Renal cortical epithelial cell (primary cell): ENCODE results near the gene PLVAP. TPM values are rescaled to one million over a fixed set of nuclear protein-coding genes. Genes with fewer than 3 reads are reported as not detected.

Experiments
- DNase-seq: peaks from one replicate; pipeline ENCODE4 v3.0.0-alpha.2; 2011; ENCODE audit warnings: low read depth
- total RNA-seq: library from RNA; depleted of rRNA; stranded (reverse); fragments of >200 nt; gene quantifications from 2 replicates; pipeline ENCODE4 v1.2.3, GENCODE V29; 2014

PLVAP gene, protein sequence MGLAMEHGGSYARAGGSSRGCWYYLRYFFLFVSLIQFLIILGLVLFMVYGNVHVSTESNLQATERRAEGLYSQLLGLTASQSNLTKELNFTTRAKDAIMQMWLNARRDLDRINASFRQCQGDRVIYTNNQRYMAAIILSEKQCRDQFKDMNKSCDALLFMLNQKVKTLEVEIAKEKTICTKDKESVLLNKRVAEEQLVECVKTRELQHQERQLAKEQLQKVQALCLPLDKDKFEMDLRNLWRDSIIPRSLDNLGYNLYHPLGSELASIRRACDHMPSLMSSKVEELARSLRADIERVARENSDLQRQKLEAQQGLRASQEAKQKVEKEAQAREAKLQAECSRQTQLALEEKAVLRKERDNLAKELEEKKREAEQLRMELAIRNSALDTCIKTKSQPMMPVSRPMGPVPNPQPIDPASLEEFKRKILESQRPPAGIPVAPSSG
- total RNA-seq, result 0.10 and 0.52 TPM in 2 replicates

DNA sequence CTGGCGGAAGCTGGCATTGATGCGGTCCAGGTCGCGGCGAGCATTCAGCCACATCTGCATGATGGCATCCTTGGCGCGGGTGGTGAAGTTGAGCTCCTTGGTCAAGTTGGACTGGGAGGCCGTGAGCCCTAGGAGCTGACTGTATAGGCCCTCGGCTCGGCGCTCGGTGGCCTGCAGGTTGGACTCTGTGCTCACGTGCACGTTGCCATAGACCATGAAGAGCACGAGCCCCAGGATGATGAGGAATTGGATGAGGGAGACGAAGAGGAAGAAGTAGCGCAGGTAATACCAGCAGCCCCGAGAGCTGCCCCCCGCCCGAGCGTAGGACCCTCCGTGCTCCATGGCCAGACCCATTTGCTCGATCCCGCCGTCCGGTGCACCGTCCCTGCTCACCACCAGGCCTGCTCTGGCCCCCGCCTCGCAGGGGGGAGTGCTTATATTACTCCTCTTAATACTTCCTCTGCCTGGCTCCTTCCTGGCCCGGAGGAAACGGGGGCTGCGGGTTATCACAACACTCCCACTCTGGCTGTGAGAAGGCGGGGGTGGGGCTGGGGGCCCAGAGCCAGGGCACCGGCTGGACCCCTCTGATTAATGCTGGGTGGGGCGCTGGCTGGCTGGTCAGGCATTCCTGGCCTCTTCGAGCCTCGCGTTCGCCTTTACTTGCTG lies at the start of gene PLVAP:
TSS of gene PLVAP (minus strand) at position 408 of the 666 bp plus-strand sequence. CDS start at position 354, 54 bp downstream.
- no peak for DNase-seq

DNA sequence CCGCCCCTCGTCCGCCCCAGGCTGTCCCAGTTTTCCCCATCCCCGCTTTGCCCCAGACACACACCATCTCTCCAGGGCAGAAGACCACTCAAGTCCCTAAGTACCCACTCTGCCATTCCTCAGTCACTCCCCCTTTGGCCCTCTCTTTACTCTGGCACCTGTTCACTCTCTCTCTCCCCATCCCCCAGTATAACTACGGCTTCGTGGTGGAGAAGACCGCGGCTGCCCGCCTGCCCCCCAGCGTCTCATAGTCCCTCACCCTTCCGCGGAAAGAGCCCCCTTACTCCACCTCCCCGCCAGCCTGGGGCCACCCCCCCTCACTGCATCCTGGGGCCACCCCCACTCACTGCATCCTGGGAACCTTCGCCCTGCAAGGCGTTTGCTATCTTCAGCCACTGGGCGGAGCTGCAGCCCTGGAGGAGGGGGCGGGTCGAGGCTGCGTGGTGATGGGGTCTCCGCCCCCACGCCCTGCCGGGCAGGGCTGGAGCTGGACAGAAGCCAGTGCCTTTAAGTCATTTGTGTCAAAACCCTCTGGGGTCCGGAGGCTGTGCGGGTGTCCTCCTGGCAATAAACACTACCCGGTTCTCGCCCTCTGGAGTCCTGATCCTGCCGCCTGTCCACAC lies 47.7 kb upstream of the PLVAP start:
- no peak for DNase-seq

DNA sequence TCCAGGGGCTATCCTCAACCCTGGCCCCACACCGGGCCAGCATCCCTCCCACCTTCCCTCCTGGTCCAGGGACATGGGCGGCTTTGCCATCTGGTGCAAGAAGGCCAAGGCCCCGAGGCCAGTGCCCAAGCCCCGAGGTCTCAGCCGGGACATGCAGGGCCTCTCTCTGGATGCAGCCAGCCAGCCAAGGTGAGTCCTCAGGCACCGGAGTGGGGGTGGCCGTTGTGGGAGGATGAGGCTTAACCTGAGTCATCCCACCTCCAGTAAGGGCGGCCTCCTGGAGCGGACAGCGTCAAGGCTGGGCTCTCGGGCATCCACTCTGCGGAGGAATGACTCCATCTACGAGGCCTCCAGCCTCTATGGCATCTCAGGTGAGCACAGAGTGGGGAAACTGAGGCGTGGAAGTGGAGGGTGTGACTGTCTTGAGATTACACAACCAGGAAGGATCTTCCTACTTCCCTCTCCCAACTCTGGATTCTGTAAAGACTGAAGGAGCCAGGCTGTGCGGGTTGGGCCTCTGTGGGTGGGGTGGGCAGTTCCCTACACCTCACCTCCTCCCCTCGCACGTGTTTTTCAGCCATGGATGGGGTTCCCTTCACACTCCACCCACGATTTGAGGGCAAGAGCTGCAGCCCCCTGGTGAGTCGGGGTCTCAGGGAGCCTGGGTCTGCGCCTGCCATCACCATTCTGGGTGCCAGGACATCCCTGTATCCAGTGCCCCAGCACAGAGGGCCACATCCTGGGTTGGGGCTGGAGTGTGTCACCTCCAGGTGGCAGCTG lies 46.5 kb upstream of the PLVAP start:
- DNase-seq, result no peak

DNA sequence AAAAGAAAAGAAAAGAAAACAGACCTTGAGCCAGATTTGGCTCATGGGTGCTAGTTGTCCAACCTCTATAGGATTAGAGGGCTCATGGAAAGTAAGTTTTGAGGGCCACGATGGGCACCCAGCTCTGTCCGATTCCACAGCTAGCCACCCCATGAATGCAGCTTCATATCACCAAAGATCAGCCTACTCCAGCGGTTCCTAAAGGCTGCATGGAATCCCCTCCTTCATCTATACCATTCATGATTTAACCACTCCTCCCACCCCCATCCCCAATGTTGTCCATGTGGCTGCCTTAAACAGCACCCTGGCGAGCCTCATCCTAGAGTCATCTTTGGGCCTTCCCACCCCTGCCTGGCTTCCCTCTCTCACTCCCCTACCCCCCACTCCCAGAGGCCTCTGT lies 44.8 kb upstream of the PLVAP start:
- no peak for DNase-seq

DNA sequence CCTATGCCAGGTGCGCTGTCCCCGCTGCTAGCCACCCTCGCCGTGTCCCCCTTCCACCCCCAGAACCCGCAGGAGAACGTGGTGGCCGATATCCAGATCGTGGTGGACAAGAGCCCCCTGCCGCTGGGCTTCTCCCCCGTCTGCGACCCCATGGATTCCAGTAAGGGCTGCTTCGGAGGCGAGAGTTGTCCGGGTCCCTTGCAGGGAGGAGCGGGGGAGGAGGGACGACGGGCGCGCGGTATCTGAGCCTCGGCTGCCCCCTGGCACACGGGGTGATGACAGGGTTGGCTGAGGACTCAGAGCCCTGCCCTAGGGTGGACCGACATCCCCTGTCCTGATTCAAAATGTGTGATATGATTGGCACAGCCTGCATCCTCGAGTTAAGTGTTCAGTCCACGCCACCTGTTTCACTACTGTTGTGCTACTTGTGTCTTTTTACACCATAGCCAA lies 43.4 kb upstream of the PLVAP start:
- DNase-seq, result no peak

DNA sequence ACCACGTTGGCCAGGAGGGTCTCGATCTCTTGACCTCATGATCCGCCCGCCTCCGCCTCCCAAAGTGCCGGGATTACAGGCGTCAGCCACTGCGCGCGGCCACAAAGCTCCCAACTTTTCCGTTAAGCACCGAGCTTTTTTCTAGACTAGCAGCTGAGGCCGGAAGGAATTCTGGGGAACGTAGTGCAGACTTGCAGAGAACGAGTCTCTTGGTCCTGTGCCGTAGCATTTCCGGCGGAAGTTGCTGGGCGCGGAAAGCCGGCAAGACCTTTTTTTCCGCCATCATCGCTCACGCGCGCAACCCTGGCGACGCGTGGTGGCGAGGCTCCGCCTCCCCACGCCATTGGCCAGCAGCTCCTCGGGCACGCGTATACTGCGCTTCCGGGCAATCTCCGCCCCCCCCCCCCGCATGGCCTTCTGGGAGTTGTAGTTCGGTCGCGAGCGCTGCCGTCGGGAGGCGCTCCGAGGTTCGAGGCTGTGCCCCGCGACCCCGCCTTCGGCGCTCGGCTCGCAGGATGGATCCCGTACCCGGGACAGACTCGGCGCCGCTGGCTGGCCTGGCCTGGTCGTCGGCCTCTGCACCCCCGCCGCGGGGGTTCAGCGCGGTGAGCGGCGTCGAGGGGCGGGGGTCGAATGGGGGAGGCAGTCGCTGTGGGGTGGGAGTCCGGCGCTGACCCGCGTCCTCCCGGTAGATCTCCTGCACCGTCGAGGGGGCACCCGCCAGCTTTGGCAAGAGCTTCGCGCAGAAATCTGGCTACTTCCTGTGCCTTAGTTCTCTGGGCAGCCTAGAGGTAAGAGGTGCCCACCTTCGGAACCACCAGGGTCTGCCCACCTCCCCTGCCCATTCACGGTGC lies 42.7 kb upstream of the PLVAP start, which contains the start of gene MVB12A:
TSS of gene MVB12A (plus strand) at position 427 of the 854 bp plus-strand sequence. CDS start at position 516, 89 bp downstream.
- peak; percentile 99 for DNase-seq

DNA sequence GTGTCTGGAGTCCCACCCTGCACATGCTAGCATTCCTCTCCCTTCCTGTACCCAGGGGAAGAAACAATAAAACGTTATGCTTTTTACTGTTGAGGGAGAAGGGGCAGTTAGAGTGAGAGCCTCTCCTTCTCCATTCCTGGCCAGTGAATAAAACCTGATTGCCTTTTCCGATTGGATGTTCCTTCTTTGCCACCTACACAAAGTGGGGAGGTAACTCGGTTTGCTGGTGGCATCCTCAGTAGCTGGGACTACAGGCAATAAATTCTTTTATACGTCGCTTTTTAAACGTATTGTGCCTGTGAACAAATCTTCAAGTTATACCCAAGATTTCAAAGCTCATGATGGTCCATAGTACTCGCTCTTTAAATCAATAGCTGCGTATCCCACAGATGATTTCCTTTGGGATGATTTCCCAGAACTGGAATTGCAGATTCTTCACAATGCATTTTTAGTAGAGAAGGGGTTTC lies 42.0 kb upstream of the PLVAP start:
- peak; percentile 28 for DNase-seq

DNA sequence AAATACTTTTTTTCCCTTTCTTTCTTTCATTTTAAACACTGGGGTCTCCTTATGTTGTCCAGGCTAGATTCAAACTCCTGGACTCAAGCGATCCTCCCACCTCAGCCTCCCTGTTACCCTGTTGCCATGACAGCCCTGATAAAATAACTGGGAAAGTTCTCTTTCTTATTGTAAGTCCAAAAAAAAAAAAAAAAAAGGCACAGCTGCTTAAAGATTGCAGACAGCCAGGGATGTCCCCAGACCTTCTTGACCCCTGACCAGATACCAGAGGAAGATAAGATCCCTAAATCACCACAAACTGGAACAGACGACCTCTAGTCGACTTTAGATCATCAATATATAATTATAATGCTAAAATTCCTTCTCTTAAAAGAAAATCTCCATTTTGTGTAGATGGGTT lies 41.6 kb upstream of the PLVAP start:
- DNase-seq, result no peak

DNA sequence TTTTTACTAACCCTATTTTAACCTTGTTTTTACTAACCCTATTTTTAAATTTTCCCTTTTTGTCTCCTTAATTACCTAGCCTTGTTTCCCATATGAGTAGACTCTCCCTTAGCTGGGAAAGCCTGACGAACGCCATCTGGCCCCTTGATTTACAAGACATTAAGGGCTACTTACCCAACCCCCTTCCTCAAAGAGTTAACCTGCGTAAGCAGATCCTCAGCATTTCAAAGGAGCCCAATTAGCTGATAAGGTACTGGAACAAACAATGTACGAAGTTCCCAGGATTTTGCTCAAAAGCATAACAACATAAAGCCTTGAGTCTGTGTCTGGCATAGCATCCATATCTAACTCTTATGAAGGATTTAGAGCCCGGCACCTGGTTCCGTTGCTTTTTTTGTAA lies 38.0 kb upstream of the PLVAP start:
- no peak for DNase-seq

DNA sequence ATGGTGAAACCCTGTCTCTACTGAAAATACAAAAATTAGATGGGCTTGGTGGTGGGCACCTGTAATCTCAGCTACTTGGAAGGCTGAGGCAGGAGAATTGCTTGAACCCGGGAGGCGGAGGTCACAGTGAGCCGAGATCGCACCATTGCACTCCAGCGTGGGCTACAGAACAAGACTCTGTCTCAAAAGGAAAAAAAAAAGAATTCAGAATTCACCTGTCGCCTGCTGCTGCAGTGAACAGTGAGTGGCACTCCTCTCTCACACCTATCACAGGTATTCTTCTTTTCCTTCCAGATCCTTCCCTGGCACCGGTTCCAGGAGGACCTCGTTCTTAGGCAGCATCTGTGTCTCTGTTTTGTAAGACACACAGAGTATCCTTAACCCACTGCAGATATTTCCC lies 37.0 kb upstream of the PLVAP start:
- no peak for DNase-seq

DNA sequence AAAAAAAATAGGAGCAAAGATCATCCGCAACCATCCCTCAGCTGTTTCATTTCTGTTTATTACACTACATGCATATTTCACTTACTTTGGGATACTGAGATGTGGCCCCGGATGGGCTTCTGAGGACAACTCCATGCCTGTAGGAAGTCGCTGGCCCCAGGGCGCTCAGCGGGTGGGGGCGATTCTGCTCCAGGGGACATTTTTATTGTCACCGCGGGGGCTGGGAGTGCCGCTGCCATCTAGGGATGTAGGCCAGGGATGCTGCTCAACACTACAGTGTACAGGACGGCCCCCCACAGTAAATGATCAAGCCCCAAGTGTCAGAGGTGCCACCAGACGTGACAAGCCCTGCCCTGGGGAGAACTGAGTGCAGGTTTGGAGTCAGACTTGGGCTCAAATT lies 34.7 kb upstream of the PLVAP start:
- DNase-seq, result no peak

DNA sequence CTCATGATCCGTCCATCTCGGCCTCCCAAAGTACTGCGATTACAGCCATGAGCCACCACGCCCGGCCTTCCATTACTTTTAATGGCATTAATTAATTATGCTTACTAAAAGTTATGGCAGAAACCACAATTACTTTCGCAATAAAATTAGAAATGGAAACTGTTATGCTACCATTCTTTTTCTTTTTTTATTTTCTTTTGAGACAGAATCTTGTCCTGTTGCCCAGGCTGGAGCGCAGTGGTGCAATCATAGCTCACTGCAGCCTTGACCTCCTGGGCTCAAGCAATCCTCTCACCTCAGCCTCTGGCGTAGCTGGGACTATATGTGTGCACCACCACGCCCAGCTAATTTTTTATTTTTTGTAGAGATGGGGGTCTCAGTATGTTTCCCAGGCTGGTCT lies 32.8 kb upstream of the PLVAP start:
- DNase-seq, result no peak

DNA sequence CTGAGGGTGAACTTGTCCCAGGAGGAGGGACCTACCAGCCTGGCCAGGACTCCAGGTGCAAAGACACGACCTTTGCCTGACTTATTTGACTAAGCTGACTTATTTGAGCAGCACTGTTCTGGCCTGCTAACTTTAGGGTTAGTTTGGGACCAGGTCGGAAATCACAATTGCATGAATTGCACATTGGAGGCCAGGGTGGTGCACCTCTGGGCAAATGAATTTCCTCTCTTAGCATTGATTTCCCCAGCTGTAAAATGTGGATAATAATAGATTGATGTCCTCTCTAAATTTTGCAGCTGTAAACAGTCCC lies 29.7 kb upstream of the PLVAP start:
- DNase-seq, result no peak

DNA sequence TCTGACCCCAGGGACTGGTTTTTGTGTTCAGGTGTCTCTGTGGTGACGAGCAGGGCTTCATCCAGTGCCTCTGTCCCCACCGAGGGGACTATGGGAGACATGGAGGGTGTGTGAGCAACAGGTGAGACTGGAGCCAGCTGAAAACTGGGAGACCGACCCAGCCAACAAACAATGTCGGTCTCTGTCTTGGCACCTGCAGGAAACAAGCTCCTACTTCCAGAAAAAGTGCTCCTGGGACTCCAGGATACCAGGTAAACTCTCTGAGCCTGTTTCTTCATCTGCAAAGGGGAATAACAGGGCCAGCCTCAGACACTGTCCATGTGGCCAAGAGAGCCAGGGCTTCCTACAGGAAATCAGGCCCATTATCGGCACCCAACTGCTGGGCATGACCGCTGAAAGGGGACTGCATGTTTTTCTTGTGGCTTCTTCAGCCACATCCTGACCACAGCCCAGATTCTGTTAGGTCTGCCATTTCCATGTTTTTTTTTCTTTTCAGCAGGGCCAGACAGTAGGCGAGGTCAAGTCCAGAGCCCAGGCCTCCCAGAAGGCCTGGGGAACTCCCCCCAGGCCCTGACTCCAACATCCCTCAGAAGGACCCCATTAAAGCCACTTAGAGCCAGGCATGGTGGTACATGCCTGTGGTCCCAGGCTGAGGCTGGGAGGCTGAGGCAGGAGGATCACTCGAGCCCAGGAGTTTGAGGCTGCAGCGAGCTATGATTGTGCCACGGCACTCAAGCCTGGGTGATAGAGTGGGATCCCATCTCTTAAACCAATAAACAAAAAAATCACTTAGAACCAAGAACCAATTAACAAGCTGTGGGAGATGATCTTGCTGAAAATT lies 29.1 kb upstream of the PLVAP start:
- peak; percentile 58 for DNase-seq

DNA sequence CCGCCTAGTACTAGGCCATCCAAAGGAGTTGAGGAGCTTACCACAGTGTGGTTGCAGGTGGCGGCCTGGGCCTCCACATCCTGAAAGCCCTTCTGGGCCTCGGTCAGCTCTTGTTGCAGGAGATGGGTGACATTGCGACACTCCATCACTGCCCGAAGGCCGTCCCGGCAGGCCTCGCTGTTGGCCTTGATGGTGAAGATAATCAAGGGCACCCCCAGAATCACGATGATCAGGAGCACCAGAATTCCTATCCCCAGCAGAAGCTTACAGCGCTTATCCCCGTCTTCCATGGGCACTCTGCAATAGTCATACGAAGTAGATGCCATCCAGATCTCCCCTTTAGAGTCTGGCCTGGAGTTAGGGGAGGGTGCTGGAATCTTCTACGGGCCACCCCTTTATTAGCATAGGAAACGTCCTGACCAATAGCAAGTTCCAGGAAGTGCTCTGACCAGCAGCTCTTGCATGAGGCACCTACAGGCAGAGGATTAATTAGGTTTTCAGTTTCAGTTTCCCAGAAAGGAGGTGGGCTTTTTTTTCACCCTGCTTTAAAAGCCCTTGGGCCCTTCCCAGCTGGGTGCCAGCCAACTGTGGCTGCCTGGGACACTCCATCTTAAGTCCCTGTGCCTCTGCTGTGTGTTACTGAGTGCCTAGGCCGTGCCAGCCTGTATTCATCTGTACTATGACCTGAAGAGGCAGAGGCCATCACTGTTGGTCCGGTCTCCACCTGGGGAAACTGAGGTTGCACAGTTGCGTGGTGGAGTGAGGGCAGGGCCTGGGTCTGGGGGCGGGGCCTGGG lies 28.3 kb upstream of the PLVAP start, which contains the start of gene BST2:
TSS of gene BST2 (minus strand) at position 381 of the 796 bp plus-strand sequence. CDS start at position 326, 55 bp downstream.
- DNase-seq, result peak; percentile 93

DNA sequence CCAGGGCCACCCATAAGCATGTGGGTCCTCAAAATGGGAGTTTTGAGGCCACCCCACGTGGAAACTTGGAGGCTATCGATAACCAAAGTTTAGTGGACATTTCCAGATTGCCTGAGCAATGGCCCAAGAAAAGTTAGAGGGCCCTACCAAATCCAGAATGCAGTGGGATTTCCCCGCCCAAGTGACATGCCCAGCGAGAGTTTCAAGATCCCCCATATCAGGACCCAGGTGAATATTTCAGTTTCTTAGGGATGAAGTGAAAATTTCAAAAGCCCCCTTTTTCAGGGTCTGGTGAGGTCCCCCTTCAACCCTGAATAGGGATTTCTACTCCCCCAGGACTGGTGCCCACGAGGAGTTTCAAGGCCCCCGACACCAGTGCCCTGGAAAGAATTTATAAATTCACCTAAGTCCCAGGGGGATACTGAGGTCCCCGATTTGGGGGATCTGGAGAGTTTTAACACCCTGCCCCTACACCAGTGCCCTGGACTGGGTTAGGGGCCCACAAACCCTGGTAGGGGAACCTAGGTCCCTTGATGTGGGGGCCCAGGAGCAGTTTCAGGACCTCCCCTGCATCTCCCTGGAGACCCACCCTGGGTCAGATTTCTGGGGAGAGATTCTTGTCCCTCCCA lies 27.6 kb upstream of the PLVAP start:
- no peak for DNase-seq

DNA sequence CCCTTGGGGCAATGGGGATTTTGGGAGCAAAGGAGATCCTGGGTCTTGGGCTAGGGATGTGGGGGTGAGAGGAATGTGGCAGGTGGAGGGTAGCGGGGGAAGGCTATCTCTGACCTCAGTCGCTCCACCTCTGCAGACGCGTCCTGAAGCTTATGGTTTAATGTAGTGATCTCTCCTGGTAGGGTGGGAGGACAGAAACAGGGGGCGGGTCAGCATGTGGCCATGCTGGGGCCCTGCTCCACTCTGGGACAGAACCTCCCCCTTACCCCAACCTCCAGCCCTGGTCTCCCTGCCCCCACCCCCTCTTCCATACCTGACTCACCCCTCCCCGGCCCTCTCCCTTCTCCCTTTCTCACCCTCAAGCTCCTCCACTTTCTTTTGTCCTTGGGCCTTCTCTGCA lies 26.9 kb upstream of the PLVAP start:
- no peak for DNase-seq
